ENCODE measurements around the gene KRTAP10-6.
"Not testable (repeated sequence)": the region's sequence is repeated elsewhere in the genome, so short reads cannot be mapped to it uniquely, and the experiment has no call there.

The KRTAP10-6 gene

GRCh38 chr21:44599264-44600029 lies 7.1 kb upstream of the KRTAP10-6 start:
- no peak for DNase-seq
- TF ChIP-seq POLR2A (IDR thresholded peaks at IDR 0.05; ENCODE audit: low read length) (no peak), GATA1 (IDR thresholded peaks at IDR 0.05; ENCODE audit: low read depth, low read length) (no peak)

GRCh38 chr21:44598061-44598460 lies 5.8 kb upstream of the KRTAP10-6 start:
- no peak for TF ChIP-seq GATA1 (IDR thresholded peaks at IDR 0.05; ENCODE audit: low read depth, low read length)
- TF ChIP-seq POLR2A (IDR thresholded peaks at IDR 0.05; ENCODE audit: low read length) = no peak
- DNase-seq = no peak

DNA sequence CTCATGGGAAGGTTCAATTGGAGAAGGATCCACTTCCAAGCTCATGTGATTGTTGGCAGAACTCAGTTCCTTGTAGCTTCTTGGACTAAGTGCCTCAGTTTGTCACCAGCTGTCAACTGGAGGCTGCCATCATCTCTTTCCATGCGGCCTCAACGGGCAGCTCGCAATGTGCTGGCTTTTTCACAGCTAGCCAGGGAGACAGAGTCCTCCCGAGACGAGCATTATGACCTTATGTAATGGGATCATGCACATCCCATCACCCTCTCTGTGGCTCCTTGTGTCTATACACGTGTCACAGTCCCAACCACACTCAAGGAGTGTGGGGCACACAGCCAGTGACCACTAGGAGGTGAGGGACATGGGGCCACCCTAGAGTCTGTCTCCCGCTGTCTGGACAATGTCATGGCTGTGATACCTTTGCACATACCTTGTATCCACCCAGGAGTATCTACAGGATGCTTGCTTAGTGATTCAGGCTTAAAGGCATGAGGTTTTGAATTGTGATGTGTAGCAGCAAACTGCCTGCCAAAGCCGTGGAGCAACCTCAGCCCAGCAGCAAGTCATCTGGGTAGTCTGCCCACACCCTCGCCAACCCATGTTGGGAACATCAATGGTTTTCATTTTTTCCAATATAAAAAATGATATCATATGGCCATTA lies 3.9 kb upstream of the KRTAP10-6 start:
- DNase-seq = no peak
- no peak for TF ChIP-seq GATA1 (IDR thresholded peaks at IDR 0.05; ENCODE audit: low read depth, low read length)
- no peak for TF ChIP-seq POLR2A (IDR thresholded peaks at IDR 0.05; ENCODE audit: low read length)

DNA sequence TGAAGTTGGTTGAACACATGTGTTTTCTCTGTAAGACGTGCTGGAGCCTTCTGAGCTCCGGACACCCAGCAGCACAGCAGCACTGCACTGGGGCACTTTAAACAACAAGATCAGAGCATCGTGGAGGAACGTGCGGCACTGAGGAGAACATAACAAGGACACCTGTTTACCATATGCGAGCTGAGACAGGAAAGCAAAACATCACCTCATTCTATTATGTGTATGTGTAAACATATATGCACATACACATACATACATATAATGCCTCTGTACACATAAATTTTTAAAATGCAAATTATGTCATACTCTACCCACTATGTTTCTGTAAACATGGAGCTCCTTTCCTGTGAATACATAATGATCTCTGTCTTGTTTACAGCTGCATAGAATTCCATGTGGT lies 3.2 kb upstream of the KRTAP10-6 start:
- DNase-seq = no peak
- TF ChIP-seq GATA1 (IDR thresholded peaks at IDR 0.05; ENCODE audit: low read depth, low read length) (no peak), POLR2A (IDR thresholded peaks at IDR 0.05; ENCODE audit: low read length) (no peak)

GRCh38 chr21:44594406-44594916 lies 2.2 kb upstream of the KRTAP10-6 start:
- TF ChIP-seq POLR2A (IDR thresholded peaks at IDR 0.05; ENCODE audit: low read length) (no peak), GATA1 (IDR thresholded peaks at IDR 0.05; ENCODE audit: low read depth, low read length) (no peak)
- peak; percentile 75 to 80 for DNase-seq

DNA sequence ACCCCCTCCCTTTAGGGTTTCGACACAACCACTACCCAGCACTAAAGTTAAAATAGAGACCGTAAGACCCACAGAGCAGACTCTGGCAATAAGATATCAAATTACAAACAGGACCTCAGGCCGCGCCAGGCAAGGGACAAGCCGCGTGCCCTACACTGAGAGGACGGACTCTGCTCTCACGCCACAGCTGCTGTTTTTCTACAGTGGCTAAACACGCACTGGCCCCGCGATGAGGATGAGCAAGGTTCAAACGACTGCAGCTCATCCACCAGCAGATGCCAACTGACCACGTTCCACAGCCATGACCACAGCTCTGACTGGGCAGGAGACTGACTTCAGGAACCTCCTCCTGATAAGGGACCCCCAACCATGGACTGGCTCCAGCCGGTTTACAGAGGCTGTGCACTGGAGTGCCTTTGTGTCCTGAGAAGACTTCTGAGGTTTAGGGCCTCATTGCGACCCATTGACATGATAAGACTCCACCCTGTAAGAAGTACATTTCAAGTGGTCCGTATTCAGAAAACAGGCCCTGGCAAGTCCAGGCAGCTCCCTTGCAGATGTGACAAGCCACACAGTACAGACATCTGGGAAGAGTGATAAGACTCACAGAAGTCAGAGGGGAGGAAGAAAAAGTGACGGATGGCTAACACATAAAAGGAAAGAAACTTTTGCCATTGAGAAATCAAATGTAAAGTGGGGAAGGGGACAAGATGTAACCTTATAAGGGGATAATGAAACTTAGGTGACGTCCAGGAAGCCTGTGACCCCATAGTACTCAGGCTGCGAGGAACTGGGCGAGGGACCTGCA lies 1.5 kb upstream of the KRTAP10-6 start:
- TF ChIP-seq POLR2A (IDR thresholded peaks at IDR 0.05; ENCODE audit: low read length) = peak; percentile 35
- TF ChIP-seq GATA1 (IDR thresholded peaks at IDR 0.05; ENCODE audit: low read depth, low read length) = no peak
- peak; percentile 86 to 92 for DNase-seq

GRCh38 chr21:44591801-44592130 lies 539 bp downstream of the KRTAP10-6 start:
- DNase-seq = not testable (repeated sequence)

- not testable (repeated sequence) for DNase-seq
Observed at GRCh38 chr21:44590897-44591800, 1.2 kb downstream of the KRTAP10-6 start.

DNA sequence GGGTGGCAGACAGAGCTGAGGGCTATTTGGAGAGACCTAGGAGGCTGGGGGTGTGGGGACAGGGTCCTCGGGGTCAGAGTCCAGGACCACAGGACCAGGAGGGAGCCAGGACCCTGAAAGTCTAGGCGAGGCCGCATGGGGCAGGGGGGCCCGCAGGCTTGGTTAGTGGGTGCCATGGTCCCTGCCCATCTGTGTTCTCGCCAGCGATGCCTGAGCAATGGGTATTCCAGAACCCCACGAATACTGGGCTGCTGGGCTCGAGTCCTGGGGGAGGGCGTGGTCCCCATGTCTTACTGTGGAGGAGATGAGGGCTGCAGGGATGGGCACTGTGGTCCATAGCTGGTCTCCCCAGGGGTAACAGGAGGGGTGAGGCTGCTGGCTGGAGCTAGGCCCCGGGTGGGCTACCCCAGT lies 2.0 kb downstream of the KRTAP10-6 start:
- DNase-seq = no peak
- TF ChIP-seq GATA1 (IDR thresholded peaks at IDR 0.05; ENCODE audit: low read depth, low read length) (no peak), POLR2A (IDR thresholded peaks at IDR 0.05; ENCODE audit: low read length) (no peak)

- no peak for DNase-seq
- TF ChIP-seq POLR2A (IDR thresholded peaks at IDR 0.05; ENCODE audit: low read length) (no peak), GATA1 (IDR thresholded peaks at IDR 0.05; ENCODE audit: low read depth, low read length) (no peak)
Observed at GRCh38 chr21:44589586-44590305, 2.6 kb downstream of the KRTAP10-6 start.

- TF ChIP-seq GATA1 (IDR thresholded peaks at IDR 0.05; ENCODE audit: low read depth, low read length) = no peak
- no peak for TF ChIP-seq POLR2A (IDR thresholded peaks at IDR 0.05; ENCODE audit: low read length)
- no peak for DNase-seq
Observed at GRCh38 chr21:44589094-44589493, 3.2 kb downstream of the KRTAP10-6 start.

- no peak for DNase-seq
- no peak for TF ChIP-seq GATA1 (IDR thresholded peaks at IDR 0.05; ENCODE audit: low read depth, low read length)
- no peak for TF ChIP-seq POLR2A (IDR thresholded peaks at IDR 0.05; ENCODE audit: low read length)
Observed at GRCh38 chr21:44585892-44586291, 6.4 kb downstream of the KRTAP10-6 start.

DNA sequence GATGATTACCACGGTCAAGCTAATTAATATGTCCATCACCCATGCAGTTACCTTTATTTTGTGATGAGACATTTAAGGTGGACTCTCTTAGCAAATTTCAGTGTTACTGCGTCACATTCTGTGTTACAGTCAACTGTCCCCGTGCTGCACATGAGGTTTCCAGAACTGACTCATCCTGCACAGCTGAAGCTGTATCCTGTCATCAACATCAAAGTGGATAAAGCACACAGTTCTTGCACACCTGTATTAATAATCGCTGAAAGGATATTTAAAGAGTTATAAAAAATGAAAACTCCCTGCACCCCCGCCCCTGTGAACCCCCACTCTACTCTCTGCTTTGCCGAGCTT lies 8.5 kb downstream of the KRTAP10-6 start:
- TF ChIP-seq POLR2A (IDR thresholded peaks at IDR 0.05; ENCODE audit: low read length) = no peak
- no peak for TF ChIP-seq GATA1 (IDR thresholded peaks at IDR 0.05; ENCODE audit: low read depth, low read length)
- DNase-seq = no peak

Measured in erythroblast (primary cell).